CD4-positive, alpha-beta T cell treated with Interleukin-1 beta for 1 hour (primary cell): ENCODE measurements around the gene PARG.
"Not testable (repeated sequence)": the region's sequence is repeated elsewhere in the genome, so short reads cannot be mapped to it uniquely, and the experiment has no call there.

Experiments used
- DNase-seq, 2 donors: peaks; one replicate each; pipeline ENCODE4 v3.0.0-alpha.2; 2020 to 2022

Gene PARG

DNA sequence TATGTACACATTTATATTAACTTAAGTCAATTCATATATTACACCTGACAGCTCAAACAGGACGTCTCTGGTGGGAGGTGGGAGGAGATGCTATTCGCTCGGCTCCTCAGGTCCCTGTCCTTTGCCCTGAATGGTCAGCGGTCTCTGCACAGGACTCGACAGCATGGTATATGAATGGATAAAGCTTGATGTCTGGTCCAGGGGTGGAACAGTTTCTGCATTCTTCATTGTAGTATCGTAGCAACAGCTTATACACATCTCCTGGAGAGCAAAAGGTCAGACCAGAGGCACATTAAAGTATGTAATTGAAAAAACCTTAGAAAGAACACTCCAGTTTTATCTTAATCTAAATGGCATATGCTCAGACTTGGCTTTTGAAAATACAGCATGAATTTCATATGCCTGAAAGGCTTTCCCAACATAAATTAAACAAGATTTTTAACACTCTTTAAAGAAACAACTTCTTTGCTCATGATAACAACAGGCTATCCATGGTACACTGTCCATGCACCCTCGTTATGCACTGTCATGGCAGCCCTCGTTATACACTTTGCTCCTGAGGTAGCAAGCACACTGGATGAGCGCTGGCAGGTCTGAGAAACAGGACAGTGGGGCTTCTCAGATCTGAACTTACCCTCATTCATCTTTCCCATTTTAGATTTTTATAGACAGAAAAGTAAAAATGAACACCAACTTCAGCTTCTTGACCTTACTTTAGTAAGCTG, 122.4 kb downstream of the PARG start:
- no peak for DNase-seq

- DNase-seq = no peak
These were observed 124.0 kb downstream of the PARG start for GRCh38 chr10:49817845-49818244.

DNA sequence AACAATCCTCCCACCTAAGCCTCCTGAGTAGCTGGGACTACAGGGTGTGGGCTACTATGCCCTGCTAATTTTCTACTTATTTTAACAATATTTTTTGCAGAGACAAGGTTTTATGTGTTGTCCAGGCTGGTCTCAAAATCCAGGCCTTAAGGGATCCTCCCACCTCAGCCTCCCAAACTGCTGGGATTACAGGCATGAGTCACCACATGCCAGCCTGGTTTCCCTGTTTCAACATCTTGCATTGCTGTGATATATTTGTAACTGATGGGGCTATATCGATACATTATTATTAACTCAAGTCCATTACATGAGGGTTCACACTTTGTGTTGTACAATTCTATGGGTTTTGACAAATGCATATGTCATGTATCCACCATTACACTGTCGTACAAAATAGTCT, 137.8 kb downstream of the PARG start:
- no peak for DNase-seq

DNA sequence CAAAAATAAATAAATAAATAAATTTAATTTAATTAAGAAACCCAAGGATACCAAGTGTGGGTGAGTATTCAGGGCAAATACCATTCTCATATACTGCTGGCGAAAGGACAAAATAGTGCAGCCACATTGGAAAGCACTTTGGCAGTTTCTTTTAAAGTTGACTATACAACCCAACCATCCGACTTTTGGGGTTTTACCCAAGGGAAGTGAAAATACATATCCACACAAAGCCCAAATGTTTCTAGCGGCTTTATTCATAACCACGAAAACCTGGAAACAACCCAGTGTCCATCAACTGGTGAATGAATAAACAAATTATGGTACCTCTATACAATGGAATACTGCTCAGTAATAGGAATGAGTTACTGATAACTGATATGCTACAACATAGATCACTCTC, 143.6 kb downstream of the PARG start:
- DNase-seq = no peak

DNA sequence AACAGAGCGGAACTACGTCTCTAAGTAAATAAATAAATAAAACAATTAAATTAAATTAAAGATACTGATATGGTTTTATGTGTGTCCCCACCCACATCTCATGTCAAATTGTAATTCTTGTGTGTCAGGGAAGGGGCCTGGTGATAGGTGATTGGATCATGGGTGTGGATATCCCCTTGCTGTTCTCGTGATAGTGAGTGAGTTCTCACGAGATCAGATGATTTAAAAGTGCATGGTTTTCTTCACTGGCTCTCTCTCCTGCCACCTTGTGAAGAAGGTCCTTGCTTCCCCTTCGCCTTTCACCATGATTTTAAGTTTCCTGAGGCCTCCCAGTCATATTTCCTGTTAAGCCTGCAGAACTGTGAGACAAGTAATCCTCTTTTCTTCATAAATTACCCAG, 150.7 kb downstream of the PARG start:
- no peak for DNase-seq

DNA sequence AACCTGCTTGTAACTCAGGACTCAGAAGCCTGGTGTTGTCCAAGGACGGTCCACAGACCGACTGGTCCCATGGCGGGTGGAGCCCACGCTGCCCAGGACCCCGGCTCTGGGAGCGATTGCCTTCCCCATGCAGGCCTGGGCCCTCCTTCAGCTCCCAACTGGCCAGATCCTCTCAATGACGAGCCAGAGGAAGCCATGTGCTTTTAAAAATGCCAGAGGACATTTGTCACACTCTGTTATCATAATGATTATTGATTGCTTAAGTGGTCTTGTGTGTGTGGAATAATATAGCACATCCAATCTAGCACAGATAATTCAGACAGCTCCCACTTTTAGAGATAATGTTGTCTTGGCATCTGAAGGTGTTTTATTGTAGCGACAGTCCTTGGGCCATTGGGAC, 157.1 kb downstream of the PARG start:
- no peak for DNase-seq

DNA sequence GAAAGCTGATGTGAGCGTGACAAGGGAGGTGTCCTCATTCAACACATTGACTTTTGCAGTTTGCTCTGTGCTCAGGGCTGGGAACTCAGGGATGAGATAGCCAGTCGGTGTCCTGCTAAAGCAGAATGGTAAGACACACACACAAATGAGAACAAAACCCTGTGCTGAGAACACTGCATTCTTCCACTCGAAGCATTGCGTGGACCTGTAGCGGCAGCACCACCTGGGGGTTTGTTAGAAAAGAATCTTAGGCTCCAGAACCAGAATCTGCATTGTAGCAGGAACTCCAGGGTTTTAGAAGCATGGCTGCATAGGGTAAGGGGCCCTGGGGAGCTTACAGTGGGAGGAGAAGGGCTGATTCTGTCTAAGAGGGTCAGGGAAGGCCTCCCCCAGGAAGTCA, 158.2 kb downstream of the PARG start:
- DNase-seq = no peak

DNA sequence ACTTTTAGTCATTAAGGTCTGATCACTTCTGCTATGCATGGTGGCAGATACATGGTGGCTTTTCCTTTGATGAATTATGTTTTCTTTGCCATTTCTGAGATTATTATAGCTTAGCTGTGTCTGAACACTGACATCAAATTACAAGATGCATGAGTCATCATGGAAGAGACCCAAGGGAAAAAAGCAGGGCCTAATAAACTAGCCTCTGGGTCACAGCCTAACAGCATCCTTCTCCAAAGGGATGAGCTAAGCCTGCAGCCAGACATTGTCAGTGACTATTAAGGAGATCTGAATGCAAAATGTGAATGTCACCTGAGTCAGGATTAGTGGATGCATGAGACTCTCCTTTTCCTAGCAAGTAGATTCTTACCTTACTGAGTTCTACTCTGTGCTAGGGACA, 160.6 kb downstream of the PARG start:
- no peak for DNase-seq

DNA sequence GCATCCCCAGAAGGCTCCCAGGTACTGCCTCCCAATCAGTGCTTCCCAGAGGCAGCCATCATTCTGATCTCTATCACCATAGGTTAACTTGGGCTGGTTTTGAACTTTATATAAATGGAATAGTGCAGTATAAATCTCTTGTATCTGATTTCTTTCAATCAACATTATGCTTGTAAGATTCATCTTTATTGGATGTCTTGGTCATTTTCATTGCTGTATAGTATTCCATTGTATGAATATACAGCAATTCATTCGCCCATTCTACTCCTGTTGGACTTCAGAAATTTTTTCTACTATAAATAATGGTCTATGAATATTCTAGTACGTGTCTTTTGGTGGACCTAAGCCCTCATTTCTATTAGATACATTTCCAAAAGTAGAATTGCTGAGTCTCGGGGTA, 163.6 kb downstream of the PARG start:
- DNase-seq = no peak

DNA sequence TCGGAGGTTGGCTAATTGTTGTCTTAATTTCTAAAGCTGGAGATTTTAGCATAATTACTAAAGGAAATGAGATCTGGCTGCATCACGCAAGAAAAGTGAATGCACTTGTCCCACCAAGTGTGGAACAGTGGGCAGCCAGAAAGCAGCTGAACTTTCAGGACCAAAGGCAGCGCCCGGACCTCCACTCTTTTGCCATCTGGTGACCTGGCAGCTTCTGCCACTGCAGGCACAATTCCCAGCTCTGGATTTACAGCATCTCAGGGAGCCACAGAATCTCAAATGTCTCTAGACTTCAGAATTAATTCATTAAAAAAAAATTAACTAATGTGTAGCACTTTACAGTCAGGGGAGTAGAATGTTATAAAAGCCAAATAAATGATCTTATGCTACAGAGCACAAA, 165.0 kb downstream of the PARG start:
- DNase-seq = no peak

DNA sequence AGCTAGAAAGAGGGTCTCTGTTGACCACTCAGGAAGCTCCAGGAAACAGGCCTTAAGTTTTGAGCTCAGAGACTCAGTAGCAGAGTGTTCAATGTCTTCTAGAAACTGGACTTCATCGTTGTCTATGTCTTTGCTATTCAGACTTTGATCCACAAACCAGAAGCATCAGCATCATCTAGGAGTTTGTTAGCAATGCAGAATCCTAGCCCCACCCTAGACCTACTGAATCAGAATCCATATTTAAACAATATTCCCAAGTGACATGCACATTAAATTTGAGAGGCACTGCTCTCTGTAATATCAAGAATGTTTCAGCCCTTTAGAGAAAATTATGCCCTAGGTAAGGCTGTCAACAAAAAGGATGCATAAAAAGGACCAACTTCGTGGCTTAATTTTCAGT, 166.8 kb downstream of the PARG start:
- no peak for DNase-seq

DNA sequence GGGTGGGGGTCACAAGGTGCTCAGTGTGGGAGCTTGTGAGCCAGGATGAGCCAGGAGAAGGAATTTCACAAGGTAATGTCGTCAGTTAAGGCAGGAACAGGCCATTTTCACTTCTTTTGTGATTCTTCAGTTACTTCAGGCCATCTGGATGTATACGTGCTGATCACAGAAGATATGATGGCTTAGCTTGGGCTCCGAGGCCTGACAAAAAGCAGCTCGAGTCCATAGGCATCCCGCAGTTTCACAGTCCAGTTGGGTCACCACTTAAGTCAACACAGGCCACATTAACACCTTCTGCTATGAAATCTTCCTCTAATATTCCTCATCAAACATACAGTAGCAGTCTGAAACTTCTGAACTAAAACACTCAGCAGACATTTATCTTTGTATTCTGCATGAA, 168.9 kb downstream of the PARG start:
- DNase-seq = not testable (repeated sequence)

- not testable (repeated sequence) for DNase-seq
These were observed 170.8 kb downstream of the PARG start for GRCh38 chr10:49771046-49771445.

GRCh38 chr10:49769692-49770091, 172.1 kb downstream of the PARG start:
- no peak for DNase-seq

GRCh38 chr10:49768731-49769130, 173.1 kb downstream of the PARG start:
- no peak for DNase-seq

- DNase-seq = no peak
These were observed 173.5 kb downstream of the PARG start for GRCh38 chr10:49768329-49768728.
